NCI-H128 (cell line): ENCODE measurements around the gene RBM20.

ENCODE experiments used
- DNase-seq: peaks from one replicate; lab custom pipeline; 2025; ENCODE audit not compliant: unreplicated experiment; lab: John Stamatoyannopoulos, UW

RBM20 gene

GRCh38 chr10:110887560-110887959 is 243.4 kb downstream of the RBM20 start:
- DNase-seq, result no peak
